SK-N-SH treated with all-trans-retinoic acid at 6 μM for 48 hours (cell line): Measurements from ENCODE around the gene EDEM3.

Experiments
- ATAC-seq: fragments of 200-7000 bp; cut with Tn5 transposase; 3 replicates; pipeline ENCODE4 v1.9.1; 2020; ENCODE audit warnings: mild to moderate bottlenecking, moderate library complexity
- ARNTL ChIP-seq: fragments of 450-650 bp; formaldehyde crosslinking; IDR thresholded peaks from 2 replicates; pipeline ENCODE4 v1.5.0; 2020; ENCODE audit warnings: low read depth, mild to moderate bottlenecking, moderate library complexity, borderline replicate concordance
- BACH2 ChIP-seq: fragments of 250-450 bp; sonication (Bioruptor Pico); IDR thresholded peaks from 2 replicates; pipeline ENCODE4 v1.9.0; 2021; ENCODE audit warnings: mild to moderate bottlenecking, borderline replicate concordance
- CREB5 ChIP-seq: fragments of 250-450 bp; sonication (Bioruptor Pico); IDR thresholded peaks from 2 replicates; pipeline ENCODE4 v1.5.1; 2020; ENCODE audit warnings: low read depth, mild to moderate bottlenecking, moderate library complexity
- CSDC2 ChIP-seq: fragments of 250-450 bp; sonication (Bioruptor Pico); IDR thresholded peaks from 2 replicates; pipeline ENCODE4 v1.5.0; 2020; ENCODE audit warnings: mild to moderate bottlenecking, moderate library complexity
- CSRNP3 ChIP-seq: fragments of 250-450 bp; sonication (Bioruptor Pico); IDR thresholded peaks from 2 replicates; pipeline ENCODE4 v1.5.1; 2021; ENCODE audit warnings: mild to moderate bottlenecking, moderate library complexity
- ESRRG ChIP-seq: fragments of 250-450 bp; sonication (Bioruptor Pico); IDR thresholded peaks from 2 replicates; pipeline ENCODE4 v1.6.1; 2021; ENCODE audit warnings: mild to moderate bottlenecking
- GLIS3 ChIP-seq: fragments of 250-450 bp; sonication (Bioruptor Pico); IDR thresholded peaks from 2 replicates; pipeline ENCODE4 v1.5.0; 2020; ENCODE audit warnings: mild to moderate bottlenecking, moderate library complexity
- ISL1 ChIP-seq: fragments of 250-450 bp; sonication (Bioruptor Pico); IDR thresholded peaks from 2 replicates; pipeline ENCODE4 v2.1.2; 2022; ENCODE audit warnings: mild to moderate bottlenecking, moderate library complexity
- OSR1 ChIP-seq: fragments of 250-450 bp; sonication (Bioruptor Pico); IDR thresholded peaks from 2 replicates; pipeline ENCODE4 v1.8.0; 2022; ENCODE audit warnings: moderate library complexity, mild to moderate bottlenecking, inconsistent platforms
- PATZ1 ChIP-seq: fragments of 250-450 bp; sonication (Bioruptor Pico); IDR thresholded peaks from 2 replicates; pipeline ENCODE4 v1.8.0; 2020; ENCODE audit warnings: mild to moderate bottlenecking, moderate library complexity, borderline replicate concordance
- PPARA ChIP-seq: fragments of 250-450 bp; sonication (Bioruptor Pico); IDR thresholded peaks from 2 replicates; pipeline ENCODE4 v1.5.0; 2020; ENCODE audit warnings: mild to moderate bottlenecking, borderline replicate concordance
- RARB ChIP-seq: fragments of 250-450 bp; sonication (Bioruptor Pico); IDR thresholded peaks from 2 replicates; pipeline ENCODE4 v1.8.0; 2021; ENCODE audit warnings: mild to moderate bottlenecking, moderate library complexity
- SNAI2 ChIP-seq: fragments of 250-450 bp; sonication (Bioruptor Pico); IDR thresholded peaks from 2 replicates; pipeline ENCODE4 v1.5.0; 2020; ENCODE audit warnings: mild to moderate bottlenecking, moderate library complexity
- TCF4 ChIP-seq: fragments of 250-450 bp; sonication (Bioruptor Pico); IDR thresholded peaks from 2 replicates; pipeline ENCODE4 v1.8.0; 2021; ENCODE audit warnings: mild to moderate bottlenecking, moderate library complexity, borderline replicate concordance
- TOX ChIP-seq: fragments of 250-450 bp; sonication (Bioruptor Pico); IDR thresholded peaks from 2 replicates; pipeline ENCODE4 v1.8.0; 2021; ENCODE audit warnings: mild to moderate bottlenecking, moderate library complexity, borderline replicate concordance
- TSHZ2 ChIP-seq: fragments of 250-450 bp; sonication (Bioruptor Pico); IDR thresholded peaks from 2 replicates; pipeline ENCODE4 v1.5.0; 2020; ENCODE audit warnings: mild to moderate bottlenecking, moderate library complexity
- ZC3H10 ChIP-seq: fragments of 250-450 bp; sonication (Bioruptor Pico); IDR thresholded peaks from 2 replicates; pipeline ENCODE4 v1.5.1; 2021; ENCODE audit warnings: mild to moderate bottlenecking, moderate library complexity
- ZFP3 ChIP-seq: fragments of 250-450 bp; sonication (Bioruptor Pico); IDR thresholded peaks from 2 replicates; pipeline ENCODE4 v1.5.0; 2020; ENCODE audit warnings: mild to moderate bottlenecking, moderate library complexity
- ZFP30 ChIP-seq: fragments of 450-650 bp; formaldehyde crosslinking; IDR thresholded peaks from 2 replicates; pipeline ENCODE4 v1.5.0; 2022; ENCODE audit warnings: mild to moderate bottlenecking, moderate library complexity
- ZNF565 ChIP-seq: fragments of 450-650 bp; formaldehyde crosslinking; conservative IDR thresholded peaks from 2 replicates; pipeline ENCODE4 v1.5.0; 2020; ENCODE audit warnings: low read depth, mild to moderate bottlenecking, moderate library complexity
- ZNF70 ChIP-seq: fragments of 450-650 bp; formaldehyde crosslinking; IDR thresholded peaks from 2 replicates; pipeline ENCODE4 v1.5.0; 2020; ENCODE audit warnings: mild to moderate bottlenecking, moderate library complexity
- ZNF8 ChIP-seq: fragments of 450-650 bp; formaldehyde crosslinking; IDR thresholded peaks from 2 replicates; pipeline ENCODE4 v1.5.0; 2020; ENCODE audit warnings: mild to moderate bottlenecking, moderate library complexity

The EDEM3 gene

GRCh38 chr1:184761969-184762485 is 7.4 kb upstream of the EDEM3 start:
- no peak for ATAC-seq
- TF ChIP-seq ESRRG (CRISPR knock-in tag) (no peak), ARNTL (no peak), BACH2 (CRISPR knock-in tag) (no peak), ZNF565 (no peak), SNAI2 (no peak), OSR1 (CRISPR knock-in tag) (no peak), CSRNP3 (CRISPR knock-in tag) (no peak)

GRCh38 chr1:184759651-184760050 is 5.0 kb upstream of the EDEM3 start:
- ATAC-seq = no peak
- TF ChIP-seq OSR1 (CRISPR knock-in tag) (no peak), CREB5 (CRISPR knock-in tag) (no peak), TOX (CRISPR knock-in tag) (no peak)

GRCh38 chr1:184759112-184759511 is 4.5 kb upstream of the EDEM3 start:
- no peak for ATAC-seq
- TF ChIP-seq ZNF8 (CRISPR knock-in tag) = no peak
- no peak for TF ChIP-seq ZNF565
- TF ChIP-seq ZFP30 (CRISPR knock-in tag) = no peak
- no peak for TF ChIP-seq TCF4 (CRISPR knock-in tag)
- no peak for TF ChIP-seq CSRNP3 (CRISPR knock-in tag)
- no peak for TF ChIP-seq PPARA (CRISPR knock-in tag)
- no peak for TF ChIP-seq RARB (CRISPR knock-in tag)
- TF ChIP-seq ESRRG (CRISPR knock-in tag) = no peak
- TF ChIP-seq ZNF70 (CRISPR knock-in tag) = no peak
- no peak for TF ChIP-seq GLIS3
- TF ChIP-seq BACH2 (CRISPR knock-in tag) = no peak
- TF ChIP-seq TSHZ2 = no peak
- no peak for TF ChIP-seq ZFP3 (CRISPR knock-in tag)
- no peak for TF ChIP-seq ZC3H10
- TF ChIP-seq TOX (CRISPR knock-in tag) = no peak
- TF ChIP-seq OSR1 (CRISPR knock-in tag) = no peak
- TF ChIP-seq, all 23 proteins: peak for 0

- ATAC-seq = no peak
- TF ChIP-seq ZFP30 (CRISPR knock-in tag) (no peak), CREB5 (CRISPR knock-in tag) (no peak), TOX (CRISPR knock-in tag) (no peak), CSRNP3 (CRISPR knock-in tag) (no peak), ZC3H10 (no peak), PATZ1 (CRISPR knock-in tag) (no peak), PPARA (CRISPR knock-in tag) (no peak), CSDC2 (CRISPR knock-in tag) (no peak), ISL1 (CRISPR knock-in tag) (no peak), ZNF70 (CRISPR knock-in tag) (no peak), RARB (CRISPR knock-in tag) (no peak), TCF4 (CRISPR knock-in tag) (no peak), ZFP3 (CRISPR knock-in tag) (no peak), ARNTL (no peak), BACH2 (CRISPR knock-in tag) (no peak)
Measured at GRCh38 chr1:184757891-184758290, 3.2 kb upstream of the EDEM3 start.
